ENCODE data around the gene EID2B.

- TF ChIP-seq CTCF (conservative IDR thresholded peaks at IDR 0.05; ENCODE audit: low read length) (no peak), EZH2phosphoT487 (IDR thresholded peaks at IDR 0.05; ENCODE audit: borderline replicate concordance) (no peak)
Observed at GRCh38 chr19:39539165-39539517, 6.5 kb upstream of the EID2B start.
